GM18511 (cell line): ENCODE results near the gene CCDC15.

ENCODE experiments used
- ATAC-seq: cut with Tn5 transposase; IDR thresholded peaks from one replicate; pipeline ENCODE4 v1.9.1; 2021; ENCODE audit warnings: mild to moderate bottlenecking, moderate library complexity; ENCODE audit not compliant: unreplicated experiment

Gene CCDC15

DNA sequence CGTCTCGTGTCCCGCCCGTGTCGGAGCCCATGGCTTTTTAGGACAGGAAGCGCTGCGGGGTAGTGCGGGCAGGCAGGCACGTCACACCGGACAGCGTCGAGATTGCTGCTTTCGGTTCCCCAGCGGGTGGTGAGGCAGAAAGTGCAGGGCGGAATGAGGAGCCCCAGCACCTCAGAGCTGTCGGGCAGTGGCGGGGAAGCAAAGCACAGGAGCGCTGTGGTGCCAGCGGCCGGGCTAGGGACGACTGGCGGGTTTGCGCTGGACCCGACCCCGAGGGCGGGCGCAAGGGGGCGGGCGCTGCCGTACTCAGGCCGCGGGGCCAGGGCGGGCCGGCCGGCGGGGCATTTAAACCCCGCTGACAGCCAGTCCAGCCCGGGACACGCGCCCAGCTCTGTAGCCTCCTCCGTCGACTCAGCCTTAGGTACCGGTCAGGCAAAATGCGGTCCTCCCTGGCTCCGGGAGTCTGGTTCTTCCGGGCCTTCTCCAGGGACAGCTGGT is 109.0 kb downstream of the CCDC15 start, which contains the start of gene SLC37A2:
Gene SLC37A2, plus strand, starts transcription at position 375 of the 498 bp plus-strand sequence. Its CDS starts 63 bp downstream, at position 438.
- ATAC-seq, result peak; percentile 92

- ATAC-seq, result peak; percentile 29
Observed at GRCh38 chr11:125063429-125064043, 109.5 kb downstream of the CCDC15 start.

- ATAC-seq, result no peak
Observed at GRCh38 chr11:125064070-125064469, 110.1 kb downstream of the CCDC15 start.

DNA sequence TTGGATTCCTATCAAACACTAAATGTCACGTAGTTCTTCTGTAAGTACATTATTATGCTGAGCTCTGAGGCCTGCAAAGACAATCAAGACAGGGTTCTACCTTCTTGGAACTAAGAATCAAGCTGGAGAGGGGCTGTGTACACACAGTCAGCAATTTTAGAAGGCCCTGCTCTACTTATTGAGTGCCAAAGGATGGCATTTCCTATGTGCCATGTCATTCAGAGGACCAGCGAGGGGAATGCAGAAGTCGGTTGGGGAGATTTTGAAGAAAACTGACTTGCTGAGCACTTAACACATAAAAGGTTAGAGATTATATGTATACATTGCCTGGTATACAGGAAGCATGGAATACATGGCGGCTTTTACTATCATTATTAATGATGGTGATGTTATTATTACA is 114.4 kb downstream of the CCDC15 start:
- no peak for ATAC-seq

DNA sequence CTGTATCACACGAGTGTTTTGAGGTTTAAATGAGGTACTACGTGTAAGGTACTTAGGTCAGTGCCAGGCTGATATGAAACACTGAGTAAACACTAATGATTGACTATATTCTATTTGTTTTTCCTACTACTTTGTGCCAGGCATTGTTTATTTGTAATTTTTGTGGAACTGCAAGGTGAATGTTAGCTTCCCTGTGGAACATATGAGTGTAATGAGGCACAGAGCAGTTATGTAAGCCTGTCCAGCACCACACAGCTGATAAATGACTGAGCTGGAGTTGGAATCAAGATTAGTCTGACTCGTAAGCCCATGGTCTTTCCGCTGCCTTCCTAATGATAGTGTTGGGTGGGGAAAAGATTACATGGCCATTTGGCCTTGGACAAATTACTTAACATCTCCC is 115.0 kb downstream of the CCDC15 start:
- ATAC-seq, result no peak

GRCh38 chr11:125069796-125070195 is 115.8 kb downstream of the CCDC15 start:
- no peak for ATAC-seq

GRCh38 chr11:125070699-125071254 is 116.8 kb downstream of the CCDC15 start:
- ATAC-seq, result peak; percentile 75

DNA sequence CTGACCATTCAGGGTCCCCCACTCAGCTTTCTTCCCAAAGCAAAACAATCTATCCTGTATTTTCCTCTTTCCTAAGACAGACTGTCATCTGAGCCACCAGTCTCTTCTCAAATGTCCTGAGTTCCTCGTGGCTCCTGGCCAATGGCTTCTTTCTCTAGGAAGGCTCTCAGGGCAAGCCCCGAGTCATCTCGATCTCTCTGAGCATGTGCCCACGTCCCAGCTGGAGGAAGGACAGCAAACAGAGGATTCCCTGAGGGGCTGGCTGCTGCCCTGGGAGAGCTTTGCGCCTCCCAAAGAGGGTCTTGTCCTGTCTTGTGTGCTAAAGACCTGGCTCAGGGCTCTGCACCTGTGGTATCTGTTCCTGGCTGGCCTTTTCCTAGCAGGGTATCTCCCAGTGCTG is 117.4 kb downstream of the CCDC15 start:
- no peak for ATAC-seq

- no peak for ATAC-seq
Observed at GRCh38 chr11:125071846-125072217, 117.8 kb downstream of the CCDC15 start.

DNA sequence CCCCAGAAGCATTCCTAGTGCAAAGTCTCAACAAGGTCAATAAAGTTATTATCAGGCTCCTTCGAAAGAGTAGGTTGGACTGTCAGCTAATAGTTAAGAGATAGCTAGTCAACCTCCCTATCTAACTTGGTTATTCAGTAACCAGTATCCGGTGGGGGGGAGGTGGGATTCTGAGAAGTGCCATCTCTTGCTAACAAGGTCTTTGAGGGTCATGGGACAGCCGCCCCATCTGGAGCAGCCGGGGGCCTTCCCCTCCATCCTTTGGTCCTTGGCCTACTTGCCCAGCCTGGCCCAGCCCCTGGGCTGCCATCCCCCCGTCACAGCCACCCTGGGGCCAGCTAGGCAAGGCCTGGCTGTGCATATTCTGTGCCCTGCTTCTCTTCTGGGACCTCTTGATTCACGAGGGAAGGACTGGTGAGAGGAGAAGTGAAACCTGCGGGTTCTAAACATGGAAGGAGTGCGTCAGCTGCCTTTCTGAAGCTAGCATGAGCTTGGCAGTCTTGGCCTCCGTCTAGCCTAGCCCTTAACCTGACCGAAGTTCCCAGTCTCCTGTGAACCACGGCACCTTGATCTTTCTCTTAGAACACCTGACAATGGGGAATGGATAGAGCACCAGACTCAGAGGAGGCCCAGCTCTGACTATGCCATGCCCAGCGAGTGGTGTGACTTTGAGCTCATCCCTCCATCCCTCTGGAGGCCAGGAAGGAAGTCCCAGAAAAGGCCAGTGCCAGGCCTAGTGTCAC is 118.4 kb downstream of the CCDC15 start:
- ATAC-seq, result peak; percentile 76

- ATAC-seq, result no peak
Observed at GRCh38 chr11:125072961-125073590, 119.1 kb downstream of the CCDC15 start.

DNA sequence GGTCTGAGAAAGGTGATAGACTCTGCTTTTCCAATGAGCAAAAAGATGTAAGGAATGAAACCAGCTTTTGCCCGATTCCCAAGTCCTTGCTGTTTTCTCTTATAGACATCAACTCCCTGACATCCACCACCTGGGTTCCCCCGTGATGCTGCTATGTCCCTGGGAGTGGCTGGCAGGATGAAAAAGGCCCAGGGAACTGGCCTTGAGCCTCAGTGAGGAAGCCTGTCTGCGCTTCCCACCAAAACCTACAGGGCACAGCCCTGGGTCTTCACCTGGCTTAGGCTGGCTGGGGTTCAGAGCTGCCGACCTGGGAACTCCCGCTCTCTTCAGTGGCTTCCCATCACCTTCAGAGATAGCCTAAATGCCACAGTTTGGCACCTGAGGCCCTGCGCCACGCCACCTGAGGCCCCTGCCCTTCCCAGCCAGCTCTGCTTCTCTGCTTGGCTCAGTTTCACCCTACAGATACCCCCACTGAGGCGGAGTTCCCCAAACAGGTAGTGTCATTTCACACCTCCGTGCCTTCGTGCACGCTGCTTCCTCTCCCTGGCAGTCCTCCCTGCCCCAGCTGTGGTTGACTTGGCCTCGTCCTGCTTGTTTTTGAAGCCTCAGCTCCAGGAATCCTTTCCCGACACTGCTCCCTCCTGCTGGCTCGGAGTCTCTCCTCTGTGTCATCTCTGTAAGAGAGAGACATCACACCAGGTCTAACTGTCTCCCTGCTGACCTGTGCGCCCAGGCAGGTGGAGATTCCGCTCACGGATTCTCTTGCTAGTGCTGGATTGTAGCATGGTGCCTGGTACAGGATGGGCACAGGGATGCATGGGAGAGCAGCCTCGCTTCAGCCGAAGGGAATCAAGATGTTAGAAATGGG is 119.8 kb downstream of the CCDC15 start:
- no peak for ATAC-seq

DNA sequence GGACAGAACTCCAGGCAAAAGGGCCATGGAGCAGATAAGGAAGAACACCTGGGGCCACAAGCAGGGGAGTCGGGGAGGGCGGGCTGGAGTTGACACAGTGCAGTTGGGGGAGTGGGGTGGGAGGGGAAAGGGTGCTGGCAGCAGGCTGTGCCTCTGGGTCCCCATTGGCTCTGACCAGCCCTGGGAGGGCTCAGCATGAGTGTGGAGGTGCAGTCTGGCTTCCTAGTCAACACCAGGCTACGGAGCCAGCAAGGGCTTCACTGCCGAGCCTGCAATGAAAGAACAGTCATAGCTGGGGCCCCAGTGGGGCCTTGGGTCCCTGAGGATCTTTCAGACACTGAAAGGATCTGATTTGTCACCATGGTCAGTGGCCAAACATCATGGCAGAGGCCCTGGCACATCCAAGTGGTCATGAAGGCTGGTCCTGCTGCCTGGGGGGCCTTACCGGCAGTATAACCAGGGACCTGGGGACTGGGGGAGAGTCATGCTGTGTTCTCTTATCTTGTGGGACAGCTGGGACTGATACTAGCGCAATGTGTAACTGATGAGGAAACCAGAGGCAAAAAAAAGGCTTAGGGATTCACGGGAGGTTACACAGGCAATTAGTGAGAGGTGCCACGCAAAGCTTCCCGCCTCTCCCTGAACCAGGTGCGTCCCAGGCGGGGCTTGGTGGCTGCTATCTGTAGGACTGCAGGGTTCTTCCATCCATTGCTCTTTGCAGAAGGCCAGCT is 120.7 kb downstream of the CCDC15 start:
- no peak for ATAC-seq

- ATAC-seq, result no peak
Observed at GRCh38 chr11:125075242-125075625, 121.2 kb downstream of the CCDC15 start.

DNA sequence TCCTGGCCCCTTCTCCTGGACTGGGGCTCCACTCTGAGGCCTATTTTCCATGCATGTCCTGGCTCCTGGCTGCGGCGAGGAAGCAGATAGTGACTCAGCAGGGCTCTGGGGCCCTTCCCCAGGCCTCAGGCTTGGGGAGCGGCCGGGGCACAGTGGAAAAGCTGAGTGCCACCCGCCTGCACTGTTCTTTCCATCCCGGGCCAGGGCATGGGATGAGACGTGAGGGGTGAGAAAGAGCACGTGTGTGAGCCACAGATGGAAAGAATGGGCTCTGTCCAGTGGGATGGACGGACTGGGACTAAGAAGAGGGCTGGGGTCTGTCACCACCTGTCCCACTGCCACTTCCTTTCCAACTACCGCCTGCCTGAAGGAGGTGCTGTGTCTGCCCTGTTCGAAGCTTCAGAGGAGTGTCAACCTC is 121.9 kb downstream of the CCDC15 start:
- no peak for ATAC-seq

- ATAC-seq, result no peak
Observed at GRCh38 chr11:125076378-125076945, 122.5 kb downstream of the CCDC15 start.

DNA sequence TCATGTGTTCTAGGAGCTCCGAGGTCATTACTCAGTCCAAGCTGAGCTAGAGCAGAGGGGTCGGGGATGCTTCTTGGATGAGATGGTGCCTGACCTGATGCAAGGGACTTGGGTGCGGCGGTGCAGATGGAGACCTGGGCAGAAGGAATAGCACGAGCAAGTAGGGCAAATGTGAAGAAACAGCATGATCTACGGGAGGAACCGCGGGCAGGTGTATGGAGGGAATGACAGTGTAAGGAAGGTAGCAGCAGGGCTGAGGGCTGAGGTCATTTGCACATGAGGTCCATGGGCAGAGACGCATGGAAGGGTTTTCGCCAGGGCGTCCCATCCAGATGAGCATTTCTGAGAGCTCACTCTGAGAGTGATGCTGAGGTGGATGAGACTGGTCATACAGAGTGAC is 124.0 kb downstream of the CCDC15 start:
- no peak for ATAC-seq

GRCh38 chr11:125078516-125079140 is 124.6 kb downstream of the CCDC15 start:
- ATAC-seq, result no peak
